ENCODE results near the gene SLC25A13. TPM values are rescaled to one million over a fixed set of nuclear protein-coding genes. Genes with fewer than 3 reads are reported as not detected.

Gene SLC25A13
- total and polyA plus RNA-seq, 2 of the 13 experiments (the other 11 are each of a cell fraction or from before 2014, with no cell fraction given), result 36.2 to 84.9 TPM

DNA sequence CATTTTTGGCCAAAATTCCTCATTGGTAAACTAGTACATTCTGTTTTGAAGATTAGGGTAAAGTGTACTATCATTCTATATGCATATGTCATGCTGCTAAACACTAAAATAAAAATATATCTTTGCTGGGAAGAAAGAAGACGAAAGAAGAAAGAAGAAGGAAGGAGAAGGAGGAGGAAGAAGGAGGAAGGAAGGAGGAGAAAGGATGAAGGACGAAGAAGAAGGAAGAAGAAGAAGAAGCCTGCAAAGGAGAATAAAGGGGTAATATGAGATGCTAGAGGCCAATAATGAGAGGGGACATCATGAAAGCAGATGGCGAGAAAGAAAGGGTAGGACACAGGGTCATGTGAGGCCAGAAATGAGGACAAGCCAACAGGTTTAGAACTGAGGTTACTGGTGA, 8.0 kb downstream of the SLC25A13 start:
- H3K4me2 ChIP-seq (ENCODE audit: low read depth, low read length), result no peak overlapping the region
- H3K27me3 ChIP-seq (ENCODE audit: control insufficient read depth in 1 of 2, insufficient read depth in 2 of 2, low read length in 2 of 2), result no peaks in the 10 kb centered on the region
- no peak overlapping the region for H2AFZ ChIP-seq (ENCODE audit: low read length)
- H4K20me1 ChIP-seq (ENCODE audit: insufficient read depth, low read length), result peaks cover 60% of the 10 kb centered on the region
- in situ Hi-C loops (cut with HindIII; ENCODE audit: extremely low pct_ligation_motif_present, low pct_unique_long_range_greater_than_20kb) (loop anchor here (25.0 kb wide), 1 partner anchor 698 kb away; the partner anchor contains the start of genes DLX5 and DLX6), intact Hi-C loops (cut with micrococcal nuclease; ENCODE audit: unreplicated experiment) (no loop called here)
- DNase-seq (ENCODE audit: low spot score) (no peak), ATAC-seq (no peak), FAIRE-seq (no peak)
- no TSS peak for BruUV-seq (replicated peaks)
- H3K27ac ChIP-seq (ENCODE audit: extremely low read length, insufficient read depth, low read length), result no peak overlapping the region
- peaks cover 3 to 15% of the 10 kb centered on the region in 2 experiments; a peak in 4 of 5 replicates for H3K36me3 ChIP-seq (replicated peaks in 1 of 2; ENCODE audit: control insufficient read depth in 1 of 2, insufficient read depth in 2 of 2, low read length in 2 of 2)
- ChIA-PET POLR2A (interaction anchor here (1.5 kb wide), 1 partner anchor 11 kb away, joined by 4 read pairs; no protein-coding TSS in a partner anchor), CTCF (ENCODE audit: low intra/inter-chr PET ratio, low total read pairs) (no interaction called here)
- no peaks in the 10 kb centered on the region for H3K9me3 ChIP-seq (ENCODE audit: low read length)
- peaks cover 89% of the 10 kb centered on the region for H3K4me1 ChIP-seq (ENCODE audit: insufficient read depth, low read length)
- peaks cover 98% of the 10 kb centered on the region for H3K79me2 ChIP-seq (ENCODE audit: insufficient read depth, low read length)
- H3K9ac ChIP-seq (ENCODE audit: insufficient read depth, low read depth, low read length), result no peak overlapping the region
- no peak overlapping the region for H3K4me3 ChIP-seq (replicated peaks in 1 of 3; ENCODE audit: insufficient read depth in 1 of 3, low read depth in 2 of 3, low read length in 3 of 3)
- TF ChIP-seq BCLAF1 (IDR thresholded peaks at IDR 0.05) (no peak), ZBTB33 (CRISPR knock-in tag; IDR thresholded peaks at IDR 0.05) (no peak), EZH2 (conservative IDR thresholded peaks at IDR 0.05; ENCODE audit: low read depth, low read length) (no peak), GATAD2A (CRISPR knock-in tag; IDR thresholded peaks at IDR 0.05) (no peak)
- TF ChIP-seq, protein P1, sequence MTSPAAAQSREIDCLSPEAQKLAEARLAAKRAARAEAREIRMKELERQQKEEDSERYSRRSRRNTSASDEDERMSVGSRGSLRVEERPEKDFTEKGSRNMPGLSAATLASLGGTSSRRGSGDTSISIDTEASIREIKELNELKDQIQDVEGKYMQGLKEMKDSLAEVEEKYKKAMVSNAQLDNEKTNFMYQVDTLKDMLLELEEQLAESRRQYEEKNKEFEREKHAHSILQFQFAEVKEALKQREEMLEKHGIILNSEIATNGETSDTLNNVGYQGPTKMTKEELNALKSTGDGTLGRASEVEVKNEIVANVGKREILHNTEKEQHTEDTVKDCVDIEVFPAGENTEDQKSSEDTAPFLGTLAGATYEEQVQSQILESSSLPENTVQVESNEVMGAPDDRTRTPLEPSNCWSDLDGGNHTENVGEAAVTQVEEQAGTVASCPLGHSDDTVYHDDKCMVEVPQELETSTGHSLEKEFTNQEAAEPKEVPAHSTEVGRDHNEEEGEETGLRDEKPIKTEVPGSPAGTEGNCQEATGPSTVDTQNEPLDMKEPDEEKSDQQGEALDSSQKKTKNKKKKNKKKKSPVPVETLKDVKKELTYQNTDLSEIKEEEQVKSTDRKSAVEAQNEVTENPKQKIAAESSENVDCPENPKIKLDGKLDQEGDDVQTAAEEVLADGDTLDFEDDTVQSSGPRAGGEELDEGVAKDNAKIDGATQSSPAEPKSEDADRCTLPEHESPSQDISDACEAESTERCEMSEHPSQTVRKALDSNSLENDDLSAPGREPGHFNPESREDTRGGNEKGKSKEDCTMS (CRISPR knock-in tag; conservative IDR thresholded peaks at IDR 0.05), result no peak
- 94% methylated on average over 3 of the region's 3 CpGs for WGBS (ENCODE audit: low lambda C conversion rate)
